HG03439 (cell line): ENCODE measurements around the gene BNC2.

Experiments used
- ATAC-seq: cut with Tn5 transposase; IDR thresholded peaks from one replicate; pipeline ENCODE4 v1.9.1; 2021; ENCODE audit warnings: mild to moderate bottlenecking, moderate library complexity; ENCODE audit not compliant: unreplicated experiment

The BNC2 gene

DNA sequence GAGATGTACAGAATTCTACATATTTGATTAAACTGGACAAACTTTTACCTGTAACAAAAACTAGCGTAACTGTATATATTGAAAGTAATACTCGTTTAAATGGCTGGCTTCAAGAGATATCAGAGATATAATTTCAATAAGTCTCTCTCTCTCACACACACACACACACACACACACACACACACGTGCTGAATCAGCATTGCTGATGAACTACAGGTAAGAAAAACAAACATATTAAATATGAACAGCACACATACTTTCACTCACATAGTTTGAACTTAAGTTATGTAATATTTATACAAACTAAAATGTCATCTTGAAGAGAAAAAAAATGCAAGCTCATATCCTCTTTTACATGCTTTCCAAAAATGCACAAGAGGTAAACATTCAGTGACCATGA is 145.4 kb downstream of the BNC2 start:
- ATAC-seq = no peak

DNA sequence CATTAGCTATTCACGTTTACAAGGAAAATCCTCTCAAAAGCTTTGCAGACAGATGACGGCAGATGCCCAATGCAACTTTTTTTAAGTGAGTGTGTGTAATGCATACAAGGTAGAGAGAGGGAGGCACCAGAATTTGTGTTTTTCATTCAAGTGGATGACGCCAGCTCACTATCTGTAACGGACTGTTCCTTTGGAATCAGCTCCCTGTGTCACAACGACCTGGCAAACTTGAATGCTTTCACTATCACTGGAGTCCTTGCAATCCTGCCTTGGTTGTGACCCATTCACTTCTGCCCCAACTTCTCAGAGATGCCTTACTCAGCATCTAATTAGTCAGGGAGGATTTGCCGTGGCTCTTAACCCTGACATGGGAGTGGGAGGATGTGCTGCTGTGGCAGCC is 148.5 kb downstream of the BNC2 start:
- ATAC-seq = no peak

DNA sequence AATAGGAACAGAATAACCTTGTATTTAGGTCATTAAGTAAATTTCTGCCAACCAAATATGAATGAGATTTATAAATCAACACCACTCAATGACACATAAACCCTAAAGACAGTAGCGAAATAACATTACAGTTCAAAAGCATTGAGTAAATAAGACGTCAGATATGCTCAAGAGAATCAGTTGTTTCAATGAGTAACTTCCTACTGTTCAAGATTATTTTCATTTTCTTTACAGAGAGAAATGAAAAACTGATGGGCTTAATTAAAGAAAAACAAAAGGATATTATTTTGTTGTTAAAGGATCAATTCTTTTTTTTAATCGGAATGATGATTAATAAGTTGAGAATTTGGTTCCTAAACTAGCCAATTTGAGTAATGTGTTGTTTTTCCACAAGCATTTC is 150.1 kb downstream of the BNC2 start:
- no peak for ATAC-seq

DNA sequence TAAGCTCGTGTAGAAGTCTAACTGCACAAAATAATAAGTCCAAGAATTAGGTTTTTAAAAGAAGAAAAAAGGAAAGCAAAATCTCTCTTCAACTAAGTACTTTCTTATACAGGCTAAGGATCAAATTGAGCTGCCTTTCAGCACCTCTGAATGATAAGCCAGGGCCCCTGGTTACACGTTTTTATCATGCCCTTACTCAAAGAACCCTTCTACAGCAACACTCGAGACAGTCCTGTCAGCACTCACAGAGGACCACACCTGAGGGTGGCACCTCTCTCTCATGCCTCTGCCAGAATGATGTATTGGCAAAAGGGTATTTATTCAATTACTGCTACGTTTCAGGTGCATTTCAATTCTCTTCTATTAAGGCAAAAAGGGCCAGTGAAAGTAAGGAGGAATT is 150.5 kb downstream of the BNC2 start:
- ATAC-seq = no peak

DNA sequence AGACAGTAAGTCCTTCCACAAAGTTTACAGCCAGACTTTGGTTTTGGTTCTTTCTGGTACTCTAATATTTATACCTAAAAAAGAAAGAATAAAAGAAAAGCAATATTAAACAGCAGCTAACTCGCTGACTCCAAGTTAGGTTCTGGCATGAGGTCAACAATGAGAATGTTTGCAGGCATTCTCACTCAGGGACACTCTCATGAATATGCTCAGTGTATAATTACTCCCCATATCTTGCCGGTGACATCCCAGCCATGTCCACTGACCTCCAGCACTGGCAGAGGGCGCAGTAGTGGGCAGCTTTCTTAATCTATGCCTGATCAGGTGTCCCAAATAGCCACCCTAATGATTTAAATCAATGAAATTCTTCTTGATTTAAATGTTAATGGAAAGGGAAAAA is 151.5 kb downstream of the BNC2 start:
- no peak for ATAC-seq

DNA sequence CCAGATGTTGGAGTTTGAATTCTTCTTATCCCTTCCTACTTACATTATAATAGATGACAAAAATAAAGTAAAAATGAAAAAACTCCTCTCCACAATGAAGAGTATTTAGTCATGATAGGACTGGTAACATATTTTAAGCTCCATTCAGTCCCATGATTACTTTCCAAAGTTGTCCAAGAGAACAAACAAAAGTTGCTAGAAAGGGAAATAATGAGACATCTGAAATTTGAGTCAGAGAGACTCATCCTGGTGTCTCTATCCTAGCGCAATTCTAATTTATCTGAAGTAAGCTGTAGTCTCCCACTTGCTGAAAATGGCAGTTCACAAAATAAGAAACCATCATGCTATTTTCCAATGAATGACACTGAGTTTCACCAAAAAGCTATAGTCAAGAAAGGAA is 152.2 kb downstream of the BNC2 start:
- ATAC-seq = no peak

DNA sequence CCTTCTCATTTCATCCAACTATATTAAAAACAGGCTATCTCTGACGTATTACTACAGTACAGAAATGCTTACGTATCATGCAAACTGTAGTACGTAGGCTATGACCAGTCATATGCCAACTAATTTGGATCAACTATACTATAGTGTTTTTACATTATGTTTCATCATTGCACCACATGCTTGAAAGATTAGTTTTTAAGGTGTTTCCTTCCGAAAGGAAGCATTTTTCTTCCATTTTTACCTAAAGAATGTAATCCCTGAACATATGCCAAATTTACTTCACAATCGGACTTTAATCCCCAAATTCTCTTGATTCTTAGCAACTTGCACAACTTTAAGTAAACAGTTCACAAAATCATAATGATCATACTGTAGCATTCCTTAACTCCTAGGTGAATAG is 153.9 kb downstream of the BNC2 start:
- ATAC-seq = no peak

DNA sequence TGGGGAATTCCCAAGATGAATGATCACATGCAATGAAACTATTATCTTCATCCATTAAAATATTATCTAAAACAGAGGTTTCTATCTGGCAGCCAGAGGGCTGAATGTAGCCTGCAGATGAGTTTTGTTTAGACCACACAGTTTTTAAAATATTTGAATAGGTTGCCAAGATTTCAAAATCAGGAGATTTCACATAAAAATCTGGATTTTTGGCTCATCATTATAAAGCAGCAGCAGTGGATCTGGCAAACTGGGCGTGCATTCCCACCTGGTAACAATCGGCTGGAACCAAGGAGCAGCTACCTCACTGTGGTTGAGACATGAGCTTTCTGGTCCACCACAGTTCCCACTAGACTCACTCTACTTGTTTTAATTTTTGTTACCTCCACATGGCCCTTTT is 155.1 kb downstream of the BNC2 start:
- ATAC-seq = no peak

DNA sequence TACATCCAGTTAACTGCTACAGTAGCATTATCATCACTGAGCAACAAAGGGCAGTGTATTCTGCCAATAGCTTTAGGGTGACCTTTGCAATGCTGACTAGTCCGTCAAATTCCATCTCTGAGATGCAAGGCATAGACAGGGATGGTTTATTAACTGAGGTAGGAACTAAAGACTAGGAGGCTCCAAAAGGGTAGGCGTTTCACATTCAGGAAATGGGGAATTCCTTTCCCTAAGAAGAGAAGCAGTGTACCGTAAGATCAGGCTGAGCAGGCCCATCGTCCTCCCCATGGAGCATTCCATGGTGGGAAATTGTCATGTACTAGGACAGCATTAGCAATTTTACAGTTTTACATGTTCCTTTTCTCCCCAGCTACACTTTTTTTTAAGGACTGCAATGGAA is 157.7 kb downstream of the BNC2 start:
- ATAC-seq = no peak

DNA sequence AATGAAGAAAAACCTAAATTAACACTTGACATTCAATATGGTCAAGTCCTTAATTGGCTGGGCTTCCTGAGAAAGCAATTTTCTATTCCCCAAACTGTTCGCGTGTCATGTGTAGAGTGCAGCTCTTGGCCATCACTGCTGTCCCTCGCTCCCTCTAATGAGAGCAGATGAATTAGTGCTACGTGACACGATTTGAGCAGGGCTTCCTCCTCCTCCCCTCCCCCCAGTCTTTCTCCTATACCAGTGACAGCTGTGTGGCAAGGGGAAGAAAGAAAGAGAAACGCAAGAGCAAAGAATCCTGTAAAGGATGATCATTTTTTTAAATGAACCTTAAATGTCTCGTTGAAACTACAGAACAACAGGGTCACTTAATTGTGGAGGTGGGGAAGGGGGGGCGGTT is 159.6 kb downstream of the BNC2 start:
- ATAC-seq = no peak

DNA sequence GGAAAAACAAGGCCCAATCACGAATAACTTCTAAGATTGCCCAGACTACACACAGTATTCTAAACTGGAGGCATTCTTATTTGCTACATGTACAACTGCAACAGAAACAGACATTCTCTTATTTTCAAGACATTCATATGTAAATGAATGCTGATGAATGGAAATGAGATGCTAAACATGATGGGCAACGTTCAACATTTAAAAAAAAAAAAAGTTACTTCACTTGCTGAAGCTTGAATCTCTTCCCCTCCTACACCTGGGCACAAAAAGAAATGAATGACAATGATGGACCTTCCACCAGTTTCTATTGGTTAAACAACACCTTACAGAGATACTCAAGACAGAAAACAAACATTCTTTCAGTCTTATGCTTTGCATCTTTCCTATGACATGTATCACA is 160.5 kb downstream of the BNC2 start:
- ATAC-seq = no peak

DNA sequence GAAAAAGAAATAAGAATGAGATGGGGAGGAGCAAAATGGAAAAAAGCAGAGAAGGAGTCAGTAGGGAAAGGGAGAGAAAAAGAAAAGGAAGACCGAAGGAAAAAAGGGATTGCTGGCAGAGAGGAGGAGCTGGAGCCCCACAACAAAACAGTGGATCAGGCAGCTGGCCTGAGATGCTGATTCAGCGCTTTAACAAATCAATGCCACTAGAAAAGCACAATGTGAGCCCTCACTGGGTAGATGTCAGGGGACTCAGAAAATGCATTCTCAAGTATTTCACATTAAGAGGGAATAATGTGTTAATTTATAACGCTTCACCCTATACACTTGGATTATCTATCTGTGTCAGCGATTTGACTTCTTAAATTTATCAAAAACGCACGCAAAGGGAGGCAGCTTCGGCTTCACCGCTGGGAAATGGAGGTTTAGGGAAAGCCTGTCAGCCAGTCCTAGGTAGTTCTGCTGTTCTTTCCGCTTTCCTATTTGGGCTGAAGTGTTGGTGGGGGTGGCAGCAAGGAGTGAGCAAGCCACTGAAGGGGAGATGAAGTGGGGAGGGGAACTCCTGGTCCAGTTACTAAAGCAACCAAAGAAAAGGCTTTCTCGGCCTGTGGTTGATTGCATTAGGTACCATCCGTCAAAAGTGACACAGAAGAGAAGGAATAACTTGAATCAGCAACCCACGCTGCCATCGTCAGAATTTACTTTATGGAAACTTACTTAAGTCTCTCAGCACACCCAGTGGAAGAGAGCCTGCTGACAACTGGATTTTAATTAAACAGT is 161.6 kb downstream of the BNC2 start:
- ATAC-seq = no peak

DNA sequence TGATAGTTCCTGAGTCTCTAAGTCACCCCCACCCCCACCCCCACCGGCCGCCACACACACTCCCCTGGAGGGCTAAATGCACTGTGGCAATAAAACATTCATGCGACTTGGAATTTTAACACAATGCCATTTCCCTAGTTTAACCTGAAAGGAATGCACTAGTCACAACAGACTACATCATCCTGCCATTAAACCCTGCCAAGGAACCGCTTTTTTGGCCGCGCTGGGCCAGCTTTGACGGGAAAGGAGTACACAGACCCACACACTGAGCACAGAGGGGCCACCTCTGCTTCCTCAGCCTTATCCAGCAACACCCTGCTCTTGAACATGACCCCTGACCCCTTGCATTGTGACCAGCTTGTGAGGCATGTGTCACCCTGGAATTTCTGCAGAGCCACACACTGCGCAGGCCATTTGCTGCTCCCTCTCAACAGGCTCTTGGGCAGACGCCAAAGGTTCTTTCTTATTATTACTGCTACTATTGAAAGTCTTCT is 165.3 kb downstream of the BNC2 start:
- no peak for ATAC-seq

DNA sequence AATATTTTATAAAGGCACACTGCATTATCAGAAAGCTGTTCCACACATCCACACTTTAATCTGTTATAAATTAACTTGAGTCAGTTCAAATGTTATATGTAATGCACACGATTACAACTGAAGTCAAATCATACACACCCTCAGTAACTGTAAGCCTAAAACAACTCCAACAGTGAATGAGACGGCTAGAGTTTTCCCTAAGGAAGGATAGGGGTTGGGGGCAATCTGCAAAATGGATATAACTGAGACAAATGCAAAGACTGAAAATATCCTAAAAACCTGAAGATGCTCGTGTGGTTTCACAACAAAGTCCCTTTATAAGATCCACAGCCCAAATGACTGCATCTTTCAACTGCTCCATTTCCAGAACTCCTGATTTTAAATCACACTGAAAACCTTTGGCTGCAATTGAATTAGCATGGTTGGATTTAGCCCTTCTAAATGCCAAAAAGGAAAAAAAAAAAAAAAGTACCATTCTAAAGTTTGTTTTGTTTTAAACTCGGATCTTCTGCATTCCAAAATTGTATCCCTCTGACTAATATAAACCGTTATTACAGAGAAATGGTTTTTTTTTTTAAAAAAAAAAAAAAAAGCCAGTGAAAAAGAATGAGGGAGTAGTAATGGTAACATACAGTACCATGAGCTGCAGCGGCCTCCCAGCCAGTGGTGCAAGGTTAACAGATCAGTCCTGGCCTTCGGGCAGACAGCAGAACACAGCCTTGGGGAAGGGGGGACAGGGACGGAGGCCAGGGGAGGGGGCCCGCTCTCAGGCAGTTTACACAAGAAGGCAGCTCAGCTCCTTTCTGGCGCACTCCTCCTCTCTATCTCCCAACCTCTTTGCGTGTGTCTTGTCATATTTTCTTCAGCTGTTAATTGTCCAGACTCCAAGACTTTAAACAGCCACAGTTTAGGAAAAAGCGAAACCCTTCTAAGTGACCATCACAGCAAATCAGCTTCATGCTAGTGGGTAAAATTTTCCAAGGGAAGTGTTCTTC is 166.1 kb downstream of the BNC2 start:
- no peak for ATAC-seq

DNA sequence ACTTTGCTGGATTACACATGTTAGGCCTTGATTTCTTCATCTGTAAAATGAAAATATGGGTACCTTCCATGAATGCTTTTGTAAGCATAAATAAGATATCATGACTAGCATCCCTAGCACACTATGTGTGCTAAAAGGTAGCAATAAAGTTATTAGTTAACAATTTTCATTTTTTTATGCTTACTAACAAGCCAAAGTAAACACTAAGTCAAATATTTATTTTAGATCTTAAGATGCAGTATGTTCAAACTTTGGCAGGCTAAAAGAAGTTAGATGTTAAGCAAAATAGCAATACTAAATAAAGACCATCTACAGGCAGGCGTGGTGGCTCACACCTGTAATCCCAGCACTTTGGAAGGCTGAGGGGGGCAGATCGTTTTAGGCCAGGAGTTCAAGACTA is 169.1 kb downstream of the BNC2 start:
- ATAC-seq = no peak

DNA sequence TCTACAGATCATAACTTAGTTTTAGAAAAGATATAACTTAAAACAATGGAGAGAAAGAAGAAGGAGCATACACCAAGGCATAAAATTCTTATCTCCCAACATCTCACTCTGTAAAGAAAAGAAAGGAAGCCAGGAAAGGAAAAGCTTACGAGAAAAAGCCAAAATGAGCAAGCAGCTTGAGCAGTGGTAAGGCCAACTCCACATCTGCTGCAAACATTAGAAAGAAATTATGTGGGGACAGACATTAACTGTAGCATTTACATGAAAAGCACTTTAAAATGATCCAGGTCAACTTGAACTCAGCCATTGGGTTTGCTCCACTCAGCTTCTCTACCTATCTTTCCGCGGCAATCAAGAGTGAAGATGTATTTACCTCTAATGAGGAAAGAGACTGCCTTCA is 176.9 kb downstream of the BNC2 start:
- no peak for ATAC-seq

DNA sequence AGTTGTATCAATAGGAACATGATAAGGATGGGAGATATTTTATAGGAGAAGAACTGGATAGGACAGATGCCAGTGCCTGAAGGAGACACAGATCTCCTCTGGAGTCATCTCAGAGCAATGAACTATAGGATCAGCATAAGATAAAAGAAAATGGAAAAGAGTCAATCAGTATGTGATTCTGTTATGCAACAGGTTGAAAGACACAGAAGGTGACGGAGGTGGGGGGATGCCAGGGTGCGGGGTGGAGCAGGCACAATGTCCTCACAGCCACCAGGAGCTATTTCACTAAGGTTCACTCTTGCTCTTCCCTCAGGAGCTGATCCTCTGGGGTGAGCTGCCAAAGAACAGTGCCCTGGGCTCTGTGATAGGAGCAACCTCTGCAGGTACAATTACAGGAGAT is 179.8 kb downstream of the BNC2 start:
- no peak for ATAC-seq

DNA sequence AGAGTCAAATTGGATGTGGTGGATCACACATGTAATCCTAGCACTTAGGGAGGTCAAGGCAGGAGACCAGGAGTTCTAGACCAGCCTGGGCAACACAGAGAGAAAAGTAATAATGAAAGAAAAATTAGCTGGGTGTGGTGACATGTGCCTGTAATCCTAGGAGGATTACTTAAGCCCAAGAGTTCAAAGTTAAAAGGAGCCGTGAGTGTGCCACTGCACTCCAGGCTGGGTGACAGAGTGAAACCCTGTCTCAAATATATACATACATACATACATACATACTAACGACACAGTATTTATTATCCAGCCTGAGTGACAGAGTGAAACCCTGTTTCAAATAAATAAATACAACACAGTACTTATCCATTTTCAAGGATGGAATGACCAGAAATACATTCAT is 180.3 kb downstream of the BNC2 start:
- ATAC-seq = no peak

DNA sequence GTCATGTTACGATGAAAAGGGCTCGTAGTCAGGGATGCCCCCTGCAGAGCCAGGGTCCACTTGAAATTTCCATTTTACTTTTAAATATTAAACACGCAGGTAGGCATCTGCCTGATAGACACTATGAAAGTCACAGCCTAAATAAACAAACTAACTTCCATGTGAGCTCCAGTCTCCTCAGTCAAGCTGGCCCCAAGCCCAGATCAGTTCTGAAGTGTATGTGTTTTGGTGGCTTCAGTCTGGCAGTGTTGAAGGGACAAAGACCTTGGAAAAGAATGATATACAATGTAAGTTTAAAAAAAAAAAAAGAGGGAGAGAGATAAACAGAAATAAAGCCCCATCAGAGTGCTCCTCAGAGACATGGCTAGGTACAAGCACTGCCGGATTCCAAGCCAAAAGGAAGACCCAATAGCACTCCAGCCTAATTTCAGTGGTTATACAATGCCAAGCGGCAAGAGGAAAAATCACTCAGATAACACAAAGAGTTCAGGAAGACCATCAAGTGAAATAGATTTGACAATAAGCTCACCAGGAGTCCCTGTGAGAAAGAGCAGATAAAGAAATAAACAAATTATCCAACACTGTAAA is 181.0 kb downstream of the BNC2 start:
- ATAC-seq = no peak

DNA sequence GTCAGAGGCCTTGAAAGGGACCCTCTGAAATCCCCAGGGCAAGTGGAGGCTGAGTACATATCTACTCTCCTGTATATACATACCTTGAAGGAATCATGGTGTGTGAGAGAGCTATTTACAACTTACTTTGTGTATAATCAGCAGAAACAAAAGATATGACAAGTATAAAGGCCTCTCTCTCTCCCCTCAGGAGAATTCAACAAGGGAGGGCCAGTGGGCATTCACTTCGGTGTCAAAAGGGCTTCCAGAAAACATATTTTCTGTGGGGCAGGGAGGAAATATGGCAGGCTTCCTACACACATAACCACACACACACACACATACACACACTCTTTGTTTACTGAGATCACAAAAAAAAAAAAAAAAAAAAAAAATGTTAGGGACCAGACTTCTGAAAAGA is 181.7 kb downstream of the BNC2 start:
- no peak for ATAC-seq

DNA sequence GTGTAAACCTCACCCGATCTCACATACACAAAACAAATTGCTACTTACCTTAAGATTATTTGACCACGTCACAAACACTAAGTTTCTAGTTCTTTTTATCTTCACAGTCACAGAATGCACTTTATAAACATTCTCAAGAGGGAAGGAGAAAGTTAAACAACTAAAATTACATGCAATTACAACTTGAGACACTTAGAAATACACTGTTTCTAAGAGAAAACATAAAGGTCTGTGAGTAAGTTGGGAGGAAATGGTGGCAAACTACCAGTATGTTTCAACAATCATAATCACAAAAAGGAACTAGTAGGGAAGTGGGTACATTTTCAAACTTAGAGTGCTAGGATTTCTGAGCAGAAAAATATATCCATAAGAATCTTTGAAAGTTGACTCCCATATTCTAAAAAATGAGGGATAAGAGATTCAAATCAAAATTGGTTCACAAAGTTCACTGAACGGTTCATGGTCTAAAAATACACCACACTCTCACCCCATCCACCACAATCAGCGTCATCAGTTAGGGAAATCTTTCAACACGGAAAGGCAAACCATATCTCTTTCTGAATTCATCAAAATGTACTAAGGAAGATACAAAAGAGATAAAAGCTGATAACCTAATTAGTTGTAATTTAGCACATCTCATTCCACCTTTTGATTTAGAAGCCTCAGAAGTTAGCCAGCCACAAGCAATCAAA is 182.6 kb downstream of the BNC2 start:
- no peak for ATAC-seq
